Skeletal muscle satellite cell (primary cell): ENCODE results near the gene IGFN1.

ENCODE experiments used
- H3K27me3 ChIP-seq: 2 replicates; pipeline ENCODE4 v1.7.0; 2013; ENCODE audit warnings: low read length; ENCODE audit not compliant: control insufficient read depth, insufficient read depth
- H3K36me3 ChIP-seq: 2 replicates; pipeline ENCODE4 v1.7.0; 2013; ENCODE audit warnings: mild to moderate bottlenecking, control low read depth, low read length; ENCODE audit not compliant: insufficient read depth
- H3K4me1 ChIP-seq: 2 replicates; pipeline ENCODE4 v1.7.0; 2013; ENCODE audit warnings: low read length; ENCODE audit not compliant: control insufficient read depth, insufficient read depth
- H3K4me2 ChIP-seq: 2 replicates; pipeline ENCODE4 v1.7.0; 2013; ENCODE audit warnings: mild to moderate bottlenecking, low read length
- H3K4me3 ChIP-seq: 2 replicates; pipeline ENCODE4 v1.7.0; 2013; ENCODE audit warnings: low read length
- H3K9ac ChIP-seq: 2 replicates; pipeline ENCODE4 v1.7.0; 2013; ENCODE audit warnings: mild to moderate bottlenecking, low read depth, low read length, moderate library complexity
- H3K9me3 ChIP-seq: replicated peaks from 2 replicates; pipeline ENCODE4 v1.7.0; 2013; ENCODE audit warnings: mild to moderate bottlenecking, control low read depth, low read length

IGFN1 gene

GRCh38 chr1:201275253-201275666 is 84.6 kb downstream of the IGFN1 start:
- Histone ChIP-seq H3K36me3 (no peaks in the 10 kb centered on the region), H3K9ac (peak overlapping the region; percentile 61), H3K9me3 (no peaks in the 10 kb centered on the region), H3K27me3 (no peaks in the 10 kb centered on the region), H3K4me3 (peak overlapping the region; percentile 24), H3K4me2 (peak overlapping the region; percentile 60), H3K4me1 (peaks cover 22% of the 10 kb centered on the region)

- Histone ChIP-seq H3K4me3 (no peak overlapping the region), H3K9ac (no peak overlapping the region), H3K9me3 (no peaks in the 10 kb centered on the region), H3K27me3 (no peaks in the 10 kb centered on the region), H3K4me1 (peaks cover 22% of the 10 kb centered on the region), H3K4me2 (no peak overlapping the region), H3K36me3 (no peaks in the 10 kb centered on the region)
Observed at GRCh38 chr1:201276891-201277290, 86.3 kb downstream of the IGFN1 start.

GRCh38 chr1:201277441-201277840 is 86.8 kb downstream of the IGFN1 start:
- no peak overlapping the region for H3K9ac ChIP-seq

More at GRCh38 chr1:201277441-201277840, 86.8 kb downstream of the IGFN1 start:
- Histone ChIP-seq H3K27me3 (no peaks in the 10 kb centered on the region), H3K9me3 (no peaks in the 10 kb centered on the region), H3K4me1 (peaks cover 22% of the 10 kb centered on the region), H3K36me3 (no peaks in the 10 kb centered on the region), H3K4me2 (no peak overlapping the region), H3K4me3 (no peak overlapping the region)
